HCT116 (cell line): ENCODE data around the gene MMP15.

Source experiments
- CTCF ChIP-seq, 3 experiments: fragments of 200-600 bp in 1 of 3; sonication (generic) in 1 of 3; IDR thresholded peaks in 2 of 3; conservative IDR thresholded peaks in 1 of 3; 2 replicates each; pipeline ENCODE4 v1.5.1; 2012 to 2017; ENCODE audit warnings: low read depth in 2 of 3, low read length in 2 of 3, antibody characterized with exemption in 1 of 3, borderline replicate concordance in 1 of 3, control low read depth in 1 of 3, mild to moderate bottlenecking in 1 of 3, mixed read lengths in 1 of 3, mixed run types in 1 of 3, moderate library complexity in 1 of 3; ENCODE audit not compliant: insufficient read depth in 1 of 3
- EZH2 ChIP-seq: fragments of 200-600 bp; sonication (generic); IDR thresholded peaks from 2 replicates; pipeline ENCODE4 v1.6.1; 2017; ENCODE audit warnings: antibody characterized with exemption, mixed run types
- MAX ChIP-seq: IDR thresholded peaks from 2 replicates; pipeline ENCODE4 v1.6.1; 2012
- YY1 ChIP-seq: IDR thresholded peaks from 2 replicates; pipeline ENCODE4 v1.6.1; 2011; ENCODE audit warnings: low read length, low read depth, moderate library complexity, mild to moderate bottlenecking; ENCODE audit not compliant: insufficient replicate concordance; ENCODE audit errors: extremely low read depth
- ZFX ChIP-seq: fragments of 450-650 bp; IDR thresholded peaks from 2 replicates; pipeline ENCODE4 v1.6.1; 2017

GRCh38 chr16:58046936-58047335 is 21.4 kb downstream of the MMP15 start:
- TF ChIP-seq CTCF (IDR thresholded peaks at IDR 0.05 in 2 of 3, conservative IDR thresholded peaks at IDR 0.05 in 1 of 3; ENCODE audit: borderline replicate concordance in 1 of 3, insufficient read depth in 1 of 3, low read depth in 2 of 3, low read length in 2 of 3) (no peak), YY1 (no peak), EZH2 (no peak), ZFX (no peak), MAX (no peak)
